HL-60/S4 treated with phorbol 12-myristate 13-acetate at 8.2 ng/mL for 4 days and 3 days (cell line): ENCODE results near the gene ZMYND8.

Experiments
- in situ Hi-C: fragments of 300-500 bp; cut with MboI; formaldehyde crosslinking; loops from 2 replicates; pipeline ENCODE4 v1.15.0; 2022; ENCODE audit warnings: low sequenced_read_pairs

Gene ZMYND8

DNA sequence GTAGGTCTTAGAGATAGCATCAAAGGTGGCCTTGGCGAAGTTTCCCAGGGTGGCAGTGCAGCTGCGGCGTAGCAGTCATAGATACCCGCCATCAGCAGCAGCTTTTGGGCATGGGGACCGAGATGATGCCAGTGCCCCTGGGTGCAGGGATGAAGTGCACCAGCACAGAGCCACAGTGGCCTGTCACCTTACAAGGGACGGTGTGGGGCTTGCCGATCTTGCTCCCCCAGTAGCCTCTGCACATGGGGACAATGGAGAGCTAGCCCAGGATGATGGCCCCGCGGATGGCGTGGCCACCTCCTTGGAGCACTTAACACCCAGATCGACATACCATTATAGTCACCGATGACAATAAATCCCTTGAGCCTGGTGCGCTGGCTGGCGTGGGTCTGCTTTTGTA, 195.5 kb downstream of the ZMYND8 start:
- in situ Hi-C loops: loop anchor here (25.0 kb wide), 1 partner anchor 399 kb away; no protein-coding TSS in a partner anchor

DNA sequence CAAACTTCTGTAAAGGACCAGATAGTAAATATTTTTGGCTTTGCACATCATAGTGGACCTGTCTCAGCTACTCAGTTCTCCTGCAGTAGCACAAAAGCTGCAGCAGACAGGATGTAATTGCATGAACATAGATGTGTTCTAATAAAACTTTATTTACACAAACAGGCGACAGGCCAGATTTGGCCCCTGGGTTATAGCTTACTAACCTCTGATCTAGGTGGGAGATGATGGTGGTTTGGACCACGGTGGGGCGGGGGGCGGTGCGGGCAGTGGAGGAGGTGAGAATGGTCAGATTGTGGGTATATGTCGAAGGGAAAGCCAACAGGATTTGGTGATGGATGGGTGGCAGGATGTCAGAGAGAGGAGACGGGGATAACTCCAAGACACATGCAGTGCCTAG, 196.3 kb downstream of the ZMYND8 start:
- in situ Hi-C loops: loop anchor here (25.0 kb wide), 1 partner anchor 398 kb away; no protein-coding TSS in a partner anchor
